Hematopoietic multipotent progenitor cell treated with erythropoietin and hydrocortisone succinate and interleukin-3 and kit ligand, for 17 days (in vitro differentiated cells): ENCODE measurements around the gene SERTM2.
"Not testable (repeated sequence)": the region's sequence is repeated elsewhere in the genome, so short reads cannot be mapped to it uniquely, and the experiment has no call there.

ENCODE experiments used
- DNase-seq: peaks from one replicate; pipeline ENCODE4 v3.0.0-alpha.2; 2015; ENCODE audit warnings: low spot score

SERTM2 gene

DNA sequence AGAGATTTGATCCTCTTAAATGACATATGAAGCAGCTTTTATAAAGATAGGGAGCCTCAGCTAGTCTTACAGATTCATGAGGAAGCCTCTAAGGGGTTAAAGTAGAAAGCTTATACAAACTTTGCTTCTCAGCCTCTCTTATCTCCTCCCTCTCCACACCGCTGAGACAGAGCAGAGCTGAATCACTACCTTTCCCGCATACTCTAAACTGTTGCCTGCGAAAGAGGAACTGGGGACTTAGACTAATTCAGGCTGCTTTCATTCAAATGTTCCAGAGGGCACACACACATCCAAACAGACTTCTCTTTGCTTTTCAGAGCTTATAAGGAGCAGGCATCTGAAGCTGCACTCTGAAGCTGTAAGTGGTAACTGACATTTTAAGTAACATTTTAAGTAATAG lies at the start of gene SERTM2:
Gene SERTM2, plus strand, starts transcription at position 169 of the 400 bp plus-strand sequence. CDS start 7,213 bp downstream, outside the sequence.
- DNase-seq = no peak

DNA sequence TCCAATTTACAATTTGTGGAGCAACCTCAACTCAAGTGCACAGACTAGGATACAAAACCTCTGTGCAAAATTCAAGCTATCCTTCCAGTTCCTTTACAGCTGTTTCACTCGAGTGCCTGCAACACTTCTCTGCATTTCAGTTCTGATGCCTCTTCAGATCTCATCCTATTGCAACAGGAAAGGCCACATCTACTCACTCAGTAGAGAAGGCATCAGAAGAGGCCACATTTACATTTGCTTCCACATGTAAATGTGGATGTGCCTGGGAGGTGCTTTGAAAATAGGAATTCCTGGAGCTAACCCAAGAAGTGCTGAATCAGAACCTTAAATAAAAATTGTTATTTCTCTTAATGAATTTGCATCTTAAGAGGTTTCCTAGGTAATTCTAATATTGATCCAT lies 45.8 kb upstream of the SERTM2 start:
- no peak for DNase-seq

DNA sequence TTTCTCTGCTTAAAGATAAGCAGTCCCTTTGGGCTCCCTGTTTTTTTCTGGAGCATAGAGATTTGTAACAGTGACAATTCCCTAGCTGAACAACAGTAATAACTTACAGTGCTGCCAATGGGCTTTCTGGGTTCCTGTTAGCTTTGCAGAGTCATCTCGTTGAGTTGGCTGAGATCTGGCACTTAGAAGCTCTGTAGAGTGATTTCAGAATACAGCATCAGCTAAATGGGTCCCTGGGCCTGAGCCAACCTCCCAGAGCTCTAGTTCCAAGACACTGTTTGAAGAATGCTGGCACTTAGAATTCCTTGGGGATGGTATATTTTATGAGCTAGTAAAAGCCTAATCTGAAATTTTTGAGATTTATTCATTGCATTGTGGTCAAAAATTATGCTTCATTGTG lies 43.5 kb upstream of the SERTM2 start:
- no peak for DNase-seq

DNA sequence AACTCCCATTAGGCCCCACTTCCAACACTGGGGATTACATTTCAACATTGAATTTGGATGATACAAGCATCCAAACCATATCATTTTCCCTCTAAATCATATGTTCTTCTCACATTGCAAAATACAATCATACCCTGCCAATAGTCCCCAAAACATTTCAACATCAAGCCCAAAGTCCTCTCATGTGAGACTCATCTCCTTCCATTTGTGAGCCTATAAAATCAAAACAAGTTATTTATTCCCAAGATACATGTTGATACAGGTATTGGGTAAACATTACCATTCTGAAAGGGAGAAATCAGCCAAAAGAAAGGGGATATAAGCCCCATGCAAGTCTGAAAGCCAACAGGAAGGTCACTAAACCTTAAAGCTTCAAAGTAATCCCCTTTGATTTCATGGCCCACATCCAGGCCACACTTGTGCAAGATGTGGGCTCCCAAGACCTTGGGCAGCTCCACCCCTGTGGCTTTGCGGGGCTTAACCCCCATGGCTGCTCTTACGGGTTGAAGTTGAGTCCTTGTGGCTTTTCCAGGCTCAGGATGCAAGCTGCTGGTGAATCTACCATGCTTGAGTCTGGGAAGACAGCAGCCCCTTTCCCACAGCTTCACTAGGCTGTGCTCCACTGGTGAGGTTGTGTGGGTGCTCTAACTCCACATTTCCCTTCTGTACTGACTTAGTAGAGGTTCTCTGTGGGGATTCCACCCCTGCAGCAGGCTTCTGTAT lies 40.6 kb upstream of the SERTM2 start:
- no peak for DNase-seq

DNA sequence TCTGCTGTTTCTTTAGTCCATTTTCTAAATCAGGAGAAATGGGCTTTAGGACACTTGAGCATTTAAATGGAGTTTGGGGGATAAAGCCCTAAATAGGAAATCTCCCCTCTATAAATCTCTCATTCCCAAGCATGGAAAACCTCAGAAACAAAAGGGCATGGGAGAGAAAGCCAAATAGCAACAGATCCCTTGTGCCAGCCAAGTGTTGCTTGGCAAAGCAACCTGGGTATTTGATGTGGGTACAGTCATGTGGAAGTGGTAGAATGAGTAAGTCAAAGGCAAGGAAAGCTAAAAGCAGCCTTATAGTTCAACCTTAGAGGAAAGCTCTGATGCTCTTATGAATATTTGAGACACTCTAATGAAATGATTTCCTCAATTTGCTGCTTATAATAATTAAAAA lies 29.5 kb upstream of the SERTM2 start:
- DNase-seq = no peak

DNA sequence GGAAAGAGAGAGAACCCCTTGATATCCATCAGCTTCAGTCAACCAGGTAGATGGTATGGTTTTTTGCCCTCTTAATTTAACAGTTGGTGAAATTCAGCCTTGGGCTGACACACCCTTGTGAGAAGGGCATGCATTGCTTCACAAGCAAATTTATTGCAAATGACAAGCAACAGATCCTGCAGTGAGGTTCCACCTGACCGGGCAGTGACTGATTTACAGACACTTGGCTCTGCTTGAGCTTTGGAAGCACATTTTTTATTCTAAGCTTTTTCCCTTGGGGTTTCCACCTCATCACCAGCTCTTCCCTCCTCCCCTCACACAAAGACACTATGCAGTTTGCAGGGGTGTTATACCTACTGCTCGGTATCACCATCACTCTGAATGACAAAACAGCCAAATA lies 28.3 kb upstream of the SERTM2 start:
- DNase-seq = no peak

DNA sequence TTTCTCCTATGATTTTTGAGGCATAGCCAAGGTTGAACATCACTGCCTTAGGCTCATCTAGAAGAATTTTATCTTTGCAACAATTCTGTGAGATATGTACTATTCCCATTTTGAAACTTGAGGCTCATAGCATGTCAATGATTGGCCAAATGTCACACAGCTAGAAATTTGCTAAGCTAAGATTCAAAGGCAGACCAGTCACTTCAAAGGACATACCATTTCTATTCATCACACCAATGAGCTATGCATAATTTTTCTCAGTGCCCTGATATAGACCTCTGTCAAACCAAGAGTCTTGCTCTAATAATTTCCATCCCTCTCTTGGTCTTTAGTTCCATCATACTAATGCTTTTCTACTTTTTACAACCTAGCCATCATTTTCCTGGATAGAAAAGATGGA lies 27.6 kb upstream of the SERTM2 start:
- DNase-seq = no peak

DNA sequence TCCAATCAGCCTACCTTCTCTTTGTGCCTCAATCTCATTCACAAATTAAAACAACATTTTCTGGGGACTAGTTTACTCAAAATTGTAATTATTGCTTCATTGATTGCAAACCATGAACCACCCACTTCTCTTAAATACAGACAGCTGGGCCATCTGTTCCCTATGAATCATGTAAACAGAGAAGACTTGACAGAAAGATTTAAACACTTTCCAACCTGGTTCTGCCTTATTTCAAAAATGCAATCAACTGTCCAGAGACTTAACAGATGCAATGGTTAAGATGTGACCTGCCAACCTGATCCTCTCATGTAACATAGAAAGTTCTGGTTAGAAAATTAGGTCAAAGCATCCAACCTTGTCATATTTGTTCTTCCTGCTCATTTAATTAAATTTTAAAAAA lies 20.8 kb upstream of the SERTM2 start:
- DNase-seq = no peak

DNA sequence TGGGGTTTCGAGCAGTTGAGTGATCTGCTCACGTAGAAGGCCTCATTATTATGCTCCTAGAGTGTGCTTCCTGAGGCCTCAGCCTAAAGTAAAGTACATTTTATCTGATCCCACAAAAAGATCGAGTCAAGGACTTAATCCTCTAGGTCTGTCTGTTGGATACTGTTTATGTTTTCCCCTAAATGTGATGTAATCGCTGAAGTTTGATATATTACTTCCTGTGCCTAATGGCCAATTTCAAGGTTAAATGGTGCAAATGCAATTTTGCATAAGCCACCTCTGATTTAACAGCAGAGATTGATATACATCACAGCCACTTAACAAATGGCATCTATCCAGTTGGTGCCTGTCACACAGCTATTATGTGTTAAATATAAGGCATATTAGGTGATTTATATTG lies 19.4 kb upstream of the SERTM2 start:
- no peak for DNase-seq

DNA sequence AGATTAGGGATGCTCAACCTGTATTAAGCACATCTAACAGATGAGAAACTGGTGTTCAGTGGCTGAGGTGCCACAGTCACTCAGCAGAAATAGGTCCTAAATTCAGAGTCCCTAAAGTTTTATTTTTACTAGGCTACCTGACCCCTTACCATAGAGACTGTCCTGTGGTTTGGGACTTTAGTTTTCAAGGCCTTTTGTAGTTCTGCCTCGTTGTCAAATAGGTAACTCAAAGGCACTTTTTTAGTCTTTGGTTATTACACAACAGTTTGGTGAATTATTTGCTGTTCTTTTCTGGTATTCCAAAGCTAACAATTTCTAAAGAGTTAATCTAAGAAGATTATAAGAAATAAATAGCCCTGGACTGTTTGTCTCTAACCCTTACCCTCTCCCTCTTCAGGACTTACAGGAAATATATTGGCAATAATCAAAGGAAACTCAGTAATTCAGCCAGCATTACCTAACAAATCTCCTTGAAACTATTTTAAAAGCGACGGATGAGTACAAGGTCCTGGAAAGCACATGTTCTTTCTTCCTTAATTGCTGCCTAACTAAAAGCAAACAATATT lies 12.8 kb upstream of the SERTM2 start:
- DNase-seq = no peak

DNA sequence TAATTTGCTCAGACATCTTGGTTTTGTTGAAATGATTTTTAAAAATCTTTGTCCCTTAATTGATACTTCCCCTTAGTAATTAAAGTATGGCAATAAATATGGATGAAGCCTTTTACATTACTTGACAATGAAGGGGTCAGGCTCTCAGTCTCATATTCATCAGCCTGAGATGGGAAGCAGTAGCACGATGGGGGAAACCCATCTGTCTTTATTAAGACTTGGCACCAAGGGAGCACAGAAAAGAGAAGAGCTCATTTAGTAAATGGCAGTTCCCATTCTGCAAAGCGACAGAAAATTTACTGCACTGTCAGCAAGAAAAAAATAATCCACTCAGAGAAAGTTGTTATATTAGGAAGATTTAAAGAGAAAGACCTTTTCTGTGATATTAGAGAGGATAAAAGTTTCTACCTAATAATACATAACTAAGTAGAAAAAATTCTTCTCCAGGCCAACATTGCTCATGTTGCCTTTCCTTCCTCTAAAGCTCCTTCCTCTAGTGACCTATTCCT lies 7.9 kb upstream of the SERTM2 start:
- no peak for DNase-seq

DNA sequence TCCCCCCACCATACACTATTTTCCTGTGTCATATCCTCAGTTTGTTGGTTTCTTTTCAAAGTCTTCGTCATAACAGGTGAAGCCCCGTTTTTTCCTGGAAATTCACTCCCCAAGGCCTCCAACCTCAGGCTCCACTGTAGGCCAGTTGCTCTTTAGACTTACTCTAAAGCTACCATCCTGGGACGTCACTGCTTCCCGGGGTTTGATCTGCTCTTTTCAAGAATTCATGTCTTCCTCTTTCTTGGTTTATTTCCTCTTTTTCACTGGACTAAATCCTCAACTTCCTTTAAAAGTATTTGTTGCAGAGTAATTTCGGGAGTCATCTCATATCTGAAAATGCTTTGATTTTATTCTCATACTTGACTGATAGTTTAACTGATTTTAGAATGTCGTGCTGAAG lies 6.5 kb upstream of the SERTM2 start:
- DNase-seq = no peak

DNA sequence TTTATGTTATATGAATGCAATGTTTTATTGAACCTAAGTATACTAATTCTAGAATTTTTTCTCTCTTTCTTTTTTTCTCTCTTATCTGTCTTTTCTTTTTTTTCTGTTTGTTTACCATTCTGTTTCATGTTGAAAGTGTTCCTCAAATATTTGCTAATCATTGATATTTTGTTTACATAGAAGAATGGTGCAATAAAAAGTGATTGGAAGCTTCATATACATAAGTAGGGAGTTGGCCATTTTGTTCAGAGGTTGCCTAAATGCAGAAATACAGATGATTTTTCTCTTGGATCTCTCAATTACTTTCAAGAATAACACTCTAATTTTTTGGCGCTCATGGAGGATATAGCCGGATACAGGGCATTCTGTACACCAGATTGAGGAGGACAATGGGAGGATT lies 5.7 kb upstream of the SERTM2 start:
- no peak for DNase-seq

DNA sequence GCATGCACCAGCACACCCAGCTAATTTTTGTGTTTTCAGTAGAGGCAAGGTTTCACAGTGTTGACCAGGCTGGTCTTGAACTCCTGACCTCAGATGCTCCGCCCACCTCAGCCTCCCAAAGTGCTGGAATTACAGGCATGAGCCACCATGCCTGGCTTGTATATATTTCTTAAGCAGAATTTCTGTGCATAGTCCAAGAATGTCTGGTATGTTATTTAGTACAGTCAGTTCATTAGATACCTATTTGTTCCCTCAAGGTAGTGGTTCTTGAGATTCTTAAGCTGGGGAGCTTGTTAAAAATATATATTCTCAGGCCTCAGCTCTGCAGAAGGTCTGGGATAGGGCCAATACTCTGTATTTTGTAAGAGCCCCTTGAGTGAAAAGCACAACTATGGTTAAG lies 4.6 kb upstream of the SERTM2 start:
- DNase-seq = no peak

DNA sequence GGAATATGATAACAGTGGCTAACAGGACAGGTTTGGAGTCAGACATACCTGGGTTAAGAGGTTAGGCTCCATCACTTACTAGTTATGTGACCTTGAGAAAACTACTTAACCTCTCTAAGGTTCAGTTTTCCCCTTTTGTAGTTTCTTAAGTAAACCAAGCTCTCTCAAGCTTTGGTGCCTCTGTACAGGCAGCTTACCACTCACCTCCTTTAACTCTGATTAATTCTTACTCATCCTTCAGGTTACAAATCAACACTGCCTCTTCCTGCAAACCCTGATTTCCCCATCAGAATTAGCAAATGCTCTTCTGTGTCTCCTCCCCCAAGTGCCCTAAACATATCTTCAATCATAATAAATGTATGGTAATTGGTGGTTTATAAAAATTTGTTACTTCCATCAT lies 3.5 kb upstream of the SERTM2 start:
- no peak for DNase-seq

DNA sequence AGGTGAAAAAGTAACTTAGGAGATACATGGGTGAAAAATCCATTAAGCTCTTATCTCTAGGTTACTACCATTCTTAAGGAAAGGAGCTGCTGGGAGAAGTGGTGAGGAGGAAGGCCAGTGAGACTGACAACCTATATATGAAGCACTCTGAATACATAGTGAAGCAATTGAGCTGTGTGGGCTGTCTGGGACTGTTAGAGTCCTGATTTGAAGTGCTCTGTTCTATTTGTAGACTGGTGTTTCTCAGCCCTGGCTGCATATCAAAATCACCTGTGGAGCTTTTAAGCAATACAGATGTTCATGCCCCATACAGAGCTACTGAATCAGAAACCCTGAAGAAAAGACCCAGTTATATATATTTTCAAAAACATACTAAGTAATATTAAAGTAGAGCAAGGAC lies 3.9 kb downstream of the SERTM2 start:
- DNase-seq = no peak

DNA sequence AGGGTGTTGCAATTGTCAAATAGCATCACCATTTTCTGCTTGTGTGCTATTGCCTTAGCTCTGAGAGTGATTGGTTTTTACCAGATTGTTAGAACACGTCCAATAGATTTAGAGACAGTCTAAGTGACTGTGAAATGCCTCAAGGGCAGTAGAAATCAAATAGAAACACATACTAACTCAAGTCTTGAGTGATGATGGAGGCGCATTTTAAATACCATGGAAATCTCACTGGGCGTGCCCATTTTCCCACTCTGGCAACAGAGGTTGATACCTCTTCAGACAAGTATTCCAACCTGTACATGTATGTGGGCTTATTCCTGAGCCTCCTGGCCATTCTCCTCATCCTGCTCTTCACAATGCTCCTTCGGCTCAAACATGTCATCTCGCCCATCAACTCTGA lies 7.2 kb downstream of the SERTM2 start:
- DNase-seq = no peak

DNA sequence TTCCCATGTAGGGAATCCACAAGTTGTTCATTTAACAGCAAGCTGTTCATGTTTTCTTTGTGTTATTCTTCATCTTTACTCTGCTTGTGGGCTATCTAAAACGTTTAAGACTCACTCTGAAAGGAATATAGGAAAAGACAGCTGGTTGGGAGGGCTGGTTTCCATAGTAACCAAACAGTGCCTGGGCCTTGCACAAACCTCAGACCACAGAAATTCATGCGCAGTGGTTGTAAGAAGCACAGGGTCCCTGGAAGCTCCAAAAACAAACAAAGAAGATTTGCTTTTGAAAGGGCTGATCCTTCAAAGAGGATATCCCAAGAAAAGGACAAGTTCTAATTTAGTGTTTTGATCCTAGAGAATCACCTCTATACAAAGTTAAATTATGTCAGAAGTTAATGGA lies 7.8 kb downstream of the SERTM2 start:
- DNase-seq = no peak

DNA sequence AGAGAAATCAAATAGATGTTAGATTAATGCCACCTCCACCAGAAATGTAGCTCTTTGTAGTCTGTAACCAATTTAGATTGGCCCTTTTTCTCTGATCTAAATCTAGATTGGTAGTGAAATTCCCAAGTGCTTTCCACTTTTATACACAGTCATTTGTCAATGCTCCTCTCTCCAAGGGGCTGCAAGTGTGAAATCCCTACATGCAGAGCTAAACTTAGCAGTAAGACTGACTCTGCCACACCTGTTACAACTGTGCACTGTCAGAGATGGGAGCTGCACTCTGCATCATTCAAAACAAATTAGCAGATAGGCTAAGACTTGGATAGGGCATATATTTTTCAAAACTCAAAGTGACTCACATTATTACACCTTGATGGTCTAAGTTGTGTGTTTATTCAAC lies 9.1 kb downstream of the SERTM2 start:
- DNase-seq = no peak

DNA sequence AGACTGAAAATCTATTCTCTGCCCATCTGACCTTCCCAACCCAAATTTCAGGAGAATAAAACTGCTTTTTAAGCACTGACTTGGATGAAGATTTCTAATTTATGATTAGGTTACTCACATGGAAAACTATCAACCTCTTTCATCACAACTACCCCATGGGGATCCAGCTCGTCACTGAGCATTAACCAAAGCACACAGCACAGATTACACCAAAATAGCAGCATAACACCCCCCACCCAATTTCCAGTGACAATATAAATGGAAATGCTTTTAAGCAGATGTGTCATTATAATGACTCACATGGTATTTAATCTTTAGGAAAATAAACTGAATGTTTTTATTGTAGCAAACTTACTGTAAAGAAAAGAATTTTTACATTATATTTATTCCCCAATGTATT lies 9.7 kb downstream of the SERTM2 start:
- no peak for DNase-seq

DNA sequence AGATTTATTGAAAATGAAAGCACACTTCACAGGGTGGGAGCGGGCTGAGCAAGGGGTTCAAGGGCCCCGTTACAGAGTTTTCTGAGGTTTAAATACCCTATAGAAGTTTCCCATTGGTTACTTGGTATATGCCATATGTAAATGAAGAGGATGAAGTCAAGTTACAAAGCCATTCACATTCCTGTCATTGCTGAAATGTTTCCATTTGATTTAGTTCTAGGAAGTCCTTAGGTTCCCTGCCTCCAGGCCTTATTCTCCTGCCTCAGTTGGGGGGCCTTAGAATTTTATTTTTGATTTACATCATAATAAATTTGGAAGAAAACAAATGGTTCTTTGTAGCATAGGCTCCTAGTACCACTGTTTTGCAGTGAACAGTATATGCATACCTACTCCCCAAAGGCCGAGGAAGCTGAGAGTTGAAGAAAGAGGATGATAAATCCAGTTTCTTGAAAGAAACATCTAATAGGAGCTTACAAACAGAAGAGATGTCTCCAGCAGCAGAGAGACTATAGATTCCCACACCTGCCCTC lies 31.8 kb downstream of the SERTM2 start:
- no peak for DNase-seq

DNA sequence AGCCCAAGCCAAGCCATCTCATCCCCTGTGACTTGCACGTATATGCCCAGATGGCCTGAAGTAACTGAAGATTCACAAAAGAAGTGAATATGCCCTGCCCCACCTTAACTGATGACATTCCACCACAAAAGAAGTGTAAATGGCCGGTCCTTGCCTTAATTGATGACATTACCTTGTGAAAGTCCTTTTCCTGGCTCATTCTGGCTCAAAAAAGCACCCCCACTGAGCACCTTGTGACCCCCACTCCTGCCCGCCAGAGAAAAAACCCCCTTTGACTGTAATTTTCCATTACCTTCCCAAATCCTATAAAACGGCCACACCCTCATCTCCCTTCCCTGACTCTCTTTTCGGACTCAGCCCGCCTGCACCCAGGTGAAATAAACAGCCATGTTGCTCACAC lies 37.8 kb downstream of the SERTM2 start:
- not testable (repeated sequence) for DNase-seq

DNA sequence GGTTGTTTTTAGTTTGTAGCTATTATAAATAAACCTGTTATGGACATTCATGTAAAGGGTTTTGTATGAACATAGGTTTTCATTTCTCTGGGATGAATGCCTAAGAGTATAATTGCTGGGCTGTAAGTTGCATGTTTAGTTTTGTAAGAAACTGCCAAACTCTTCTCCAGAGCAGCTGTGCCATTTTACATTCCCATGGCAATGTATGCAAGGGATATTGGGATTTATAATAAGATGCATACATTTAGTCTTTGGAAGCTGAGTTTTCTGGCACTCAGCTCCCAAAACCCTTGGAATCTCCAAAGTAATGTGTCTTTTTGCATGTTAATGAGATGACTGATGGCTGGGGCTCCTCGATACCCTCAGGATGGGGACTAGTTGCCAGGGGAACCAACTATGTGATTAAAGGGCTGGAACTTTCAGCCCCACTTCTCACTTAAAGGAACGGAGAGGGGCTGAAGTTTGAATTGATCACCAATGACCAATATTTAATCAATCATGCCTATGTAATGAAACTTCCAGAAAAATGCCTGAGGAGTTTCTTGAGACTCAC lies 44.0 kb downstream of the SERTM2 start:
- no peak for DNase-seq

DNA sequence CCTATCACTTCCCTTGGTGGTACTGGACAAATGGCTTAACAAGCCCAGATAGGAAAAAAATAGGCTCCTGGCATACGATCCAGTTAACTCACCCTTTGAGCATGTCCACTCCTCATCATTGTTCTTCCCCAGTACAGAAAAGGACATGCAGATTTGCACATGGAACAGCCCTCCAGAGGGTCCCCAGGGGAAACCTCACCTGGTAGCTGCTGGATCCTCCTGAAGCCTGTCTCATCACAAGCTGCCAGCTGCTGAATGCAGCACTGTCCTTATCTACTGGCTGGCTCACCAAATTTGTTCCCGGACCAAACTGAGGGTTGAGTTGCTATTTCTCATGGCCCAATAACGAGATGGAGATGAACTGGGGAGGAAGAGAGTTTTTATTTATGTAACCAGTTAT lies 49.4 kb downstream of the SERTM2 start:
- no peak for DNase-seq
